ENCODE measurements around the gene MAML3. TPM values are rescaled to one million over a fixed set of nuclear protein-coding genes. Genes with fewer than 3 reads are reported as not detected.

MAML3 gene
- total and polyA plus RNA-seq, 2 of the 13 experiments (the other 11 are each of a cell fraction or from before 2014, with no cell fraction given) = 0.05 to 0.13 TPM

- TF ChIP-seq ZNF468 (CRISPR knock-in tag; IDR thresholded peaks at IDR 0.05) (no peak), IKZF4 (CRISPR knock-in tag; IDR thresholded peaks at IDR 0.05; ENCODE audit: borderline replicate concordance, low read depth, not compliant biosample characterization) (no peak), TMF1 (CRISPR knock-in tag; IDR thresholded peaks at IDR 0.05; ENCODE audit: low read depth) (no peak), HOXA5 (CRISPR knock-in tag; IDR thresholded peaks at IDR 0.05) (no peak), ZNF484 (CRISPR knock-in tag; IDR thresholded peaks at IDR 0.05; ENCODE audit: borderline replicate concordance, low read depth) (no peak), CBX1 (IDR thresholded peaks at IDR 0.05; ENCODE audit: low read depth) (no peak), DDIT3 (CRISPR knock-in tag; IDR thresholded peaks at IDR 0.05) (no peak), MTF2 (CRISPR knock-in tag; IDR thresholded peaks at IDR 0.05; ENCODE audit: borderline replicate concordance) (no peak), ZNF746 (CRISPR knock-in tag; IDR thresholded peaks at IDR 0.05) (no peak), ZNF597 (CRISPR knock-in tag; IDR thresholded peaks at IDR 0.05) (no peak), SMYD3 (CRISPR knock-in tag; IDR thresholded peaks at IDR 0.05) (no peak), IRF9 (CRISPR knock-in tag; IDR thresholded peaks at IDR 0.05; ENCODE audit: borderline replicate concordance) (no peak), ZNF256 (CRISPR knock-in tag; conservative IDR thresholded peaks at IDR 0.05) (no peak), POLR2G (IDR thresholded peaks at IDR 0.05; ENCODE audit: low read depth, low read length) (no peak), HHEX (CRISPR knock-in tag; IDR thresholded peaks at IDR 0.05) (no peak), MYNN (CRISPR knock-in tag; IDR thresholded peaks at IDR 0.05; ENCODE audit: low read depth) (no peak), ZNF362 (CRISPR knock-in tag; IDR thresholded peaks at IDR 0.05; ENCODE audit: borderline replicate concordance) (peak; percentile 81; the same call in 1 of the 2 replicates), ZNF841 (CRISPR knock-in tag; IDR thresholded peaks at IDR 0.05; ENCODE audit: borderline replicate concordance) (no peak), KDM3A (CRISPR knock-in tag; IDR thresholded peaks at IDR 0.05; ENCODE audit: low read depth) (no peak), MXD3 (CRISPR knock-in tag; IDR thresholded peaks at IDR 0.05) (no peak)
- TF ChIP-seq, protein P1, sequence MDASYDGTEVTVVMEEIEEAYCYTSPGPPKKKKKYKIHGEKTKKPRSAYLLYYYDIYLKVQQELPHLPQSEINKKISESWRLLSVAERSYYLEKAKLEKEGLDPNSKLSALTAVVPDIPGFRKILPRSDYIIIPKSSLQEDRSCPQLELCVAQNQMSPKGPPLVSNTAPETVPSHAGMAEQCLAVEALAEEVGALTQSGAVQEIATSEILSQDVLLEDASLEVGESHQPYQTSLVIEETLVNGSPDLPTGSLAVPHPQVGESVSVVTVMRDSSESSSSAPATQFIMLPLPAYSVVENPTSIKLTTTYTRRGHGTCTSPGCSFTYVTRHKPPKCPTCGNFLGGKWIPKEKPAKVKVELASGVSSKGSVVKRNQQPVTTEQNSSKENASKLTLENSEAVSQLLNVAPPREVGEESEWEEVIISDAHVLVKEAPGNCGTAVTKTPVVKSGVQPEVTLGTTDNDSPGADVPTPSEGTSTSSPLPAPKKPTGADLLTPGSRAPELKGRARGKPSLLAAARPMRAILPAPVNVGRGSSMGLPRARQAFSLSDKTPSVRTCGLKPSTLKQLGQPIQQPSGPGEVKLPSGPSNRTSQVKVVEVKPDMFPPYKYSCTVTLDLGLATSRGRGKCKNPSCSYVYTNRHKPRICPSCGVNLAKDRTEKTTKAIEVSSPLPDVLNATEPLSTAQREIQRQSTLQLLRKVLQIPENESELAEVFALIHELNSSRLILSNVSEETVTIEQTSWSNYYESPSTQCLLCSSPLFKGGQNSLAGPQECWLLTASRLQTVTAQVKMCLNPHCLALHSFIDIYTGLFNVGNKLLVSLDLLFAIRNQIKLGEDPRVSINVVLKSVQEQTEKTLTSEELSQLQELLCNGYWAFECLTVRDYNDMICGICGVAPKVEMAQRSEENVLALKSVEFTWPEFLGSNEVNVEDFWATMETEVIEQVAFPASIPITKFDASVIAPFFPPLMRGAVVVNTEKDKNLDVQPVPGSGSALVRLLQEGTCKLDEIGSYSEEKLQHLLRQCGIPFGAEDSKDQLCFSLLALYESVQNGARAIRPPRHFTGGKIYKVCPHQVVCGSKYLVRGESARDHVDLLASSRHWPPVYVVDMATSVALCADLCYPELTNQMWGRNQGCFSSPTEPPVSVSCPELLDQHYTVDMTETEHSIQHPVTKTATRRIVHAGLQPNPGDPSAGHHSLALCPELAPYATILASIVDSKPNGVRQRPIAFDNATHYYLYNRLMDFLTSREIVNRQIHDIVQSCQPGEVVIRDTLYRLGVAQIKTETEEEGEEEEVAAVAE (CRISPR knock-in tag; IDR thresholded peaks at IDR 0.05; ENCODE audit: borderline replicate concordance) = no peak
Measured at GRCh38 chr4:139728840-139729239, 425.1 kb downstream of the MAML3 start (continued).

All from HepG2 (cell line).